GM12874 (cell line): ENCODE measurements around the gene MAPK14.

Source experiments
- CTCF ChIP-seq: IDR thresholded peaks from 2 replicates; pipeline ENCODE4 v1.5.1; 2011; ENCODE audit warnings: low read depth, mild to moderate bottlenecking, control low read depth, low read length, moderate library complexity; ENCODE audit not compliant: insufficient read depth

The MAPK14 gene

DNA sequence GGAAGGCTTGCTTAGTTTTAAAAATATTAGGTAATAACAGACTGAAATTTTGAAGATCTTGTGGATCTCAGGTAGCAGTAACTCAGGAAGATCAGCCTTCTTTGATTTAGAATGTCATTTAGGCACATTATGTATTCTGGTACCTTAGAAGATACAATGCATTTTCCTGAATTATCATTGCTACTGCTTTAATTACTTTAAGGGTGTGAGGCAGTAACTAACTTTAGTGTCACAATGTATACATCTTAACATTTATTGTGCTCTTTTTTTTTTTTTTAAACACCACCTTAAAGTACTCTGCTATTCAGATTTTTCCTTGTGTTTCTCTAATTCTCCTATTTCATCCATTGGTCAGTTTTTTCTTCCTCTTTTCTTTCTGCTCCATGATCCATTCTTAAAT is 13.3 kb downstream of the MAPK14 start:
- TF ChIP-seq CTCF: no peak

DNA sequence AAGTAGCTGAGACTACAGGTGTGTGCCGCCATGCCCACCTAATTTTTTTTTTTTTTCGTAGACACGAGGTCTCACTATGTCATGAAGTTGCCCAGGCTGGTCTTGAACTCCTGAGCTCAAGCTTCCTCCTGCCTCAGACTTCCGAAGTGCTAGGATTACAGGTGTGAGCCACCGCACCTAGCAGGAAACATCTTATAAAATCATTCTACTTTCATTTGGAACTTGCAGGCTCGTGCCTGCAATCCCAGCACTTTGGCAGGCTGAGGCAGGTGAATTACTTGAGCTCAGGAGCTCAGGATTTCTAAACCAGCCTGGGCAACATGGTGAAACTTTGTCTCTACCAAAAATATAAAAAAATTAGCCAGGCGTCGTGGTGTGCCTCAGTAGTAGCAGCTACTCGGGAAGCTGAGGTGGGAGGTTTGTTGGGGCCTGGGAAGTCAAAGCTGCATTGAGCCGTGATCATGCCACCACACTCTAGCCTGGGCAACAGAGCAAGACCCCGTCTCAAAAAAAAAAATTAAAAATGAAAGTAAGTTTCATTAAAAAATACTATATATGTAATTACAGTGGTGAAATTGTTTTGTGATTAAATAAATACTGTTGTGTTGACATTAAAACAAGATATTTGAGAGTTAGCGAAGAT is 15.1 kb downstream of the MAPK14 start:
- TF ChIP-seq CTCF: no peak

DNA sequence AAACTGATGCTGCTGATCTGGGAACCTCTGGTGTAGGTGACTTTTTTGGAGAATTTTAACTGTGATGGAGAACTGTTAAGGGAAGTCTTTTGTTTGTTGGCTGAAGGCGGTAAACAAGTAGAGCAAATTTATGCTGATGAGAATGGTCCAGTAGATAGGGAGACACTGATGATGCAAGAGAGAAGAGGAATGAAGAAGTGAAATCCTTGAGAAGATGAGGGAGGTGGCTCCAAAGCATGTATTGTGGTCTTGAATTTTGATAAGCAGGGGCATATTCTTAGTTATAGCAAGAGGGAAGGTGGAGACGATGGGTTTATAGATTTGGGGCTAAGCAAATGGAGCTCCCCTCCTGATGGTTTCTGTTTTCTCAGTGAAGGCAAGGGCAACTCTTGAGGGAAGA is 22.0 kb downstream of the MAPK14 start:
- TF ChIP-seq CTCF: no peak

DNA sequence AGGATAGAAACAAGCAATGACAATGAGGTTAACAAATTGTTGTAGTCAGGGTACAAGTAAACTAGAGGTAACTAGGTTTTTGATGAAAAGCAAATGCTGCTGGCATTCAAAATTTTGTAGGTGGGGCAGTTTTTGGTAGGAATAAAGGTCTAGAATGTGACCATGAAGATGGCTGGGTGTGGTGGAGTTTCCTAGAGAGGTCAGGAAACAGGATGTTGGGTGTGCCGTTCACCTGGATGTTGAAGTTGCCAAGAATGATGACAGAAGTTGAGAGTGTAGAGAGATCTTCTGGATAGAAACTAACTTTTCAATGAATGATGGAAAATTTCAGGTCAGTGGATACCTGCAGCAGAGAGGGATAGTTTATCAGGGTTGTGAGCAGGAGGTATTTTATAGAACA is 22.7 kb downstream of the MAPK14 start:
- no peak for TF ChIP-seq CTCF

DNA sequence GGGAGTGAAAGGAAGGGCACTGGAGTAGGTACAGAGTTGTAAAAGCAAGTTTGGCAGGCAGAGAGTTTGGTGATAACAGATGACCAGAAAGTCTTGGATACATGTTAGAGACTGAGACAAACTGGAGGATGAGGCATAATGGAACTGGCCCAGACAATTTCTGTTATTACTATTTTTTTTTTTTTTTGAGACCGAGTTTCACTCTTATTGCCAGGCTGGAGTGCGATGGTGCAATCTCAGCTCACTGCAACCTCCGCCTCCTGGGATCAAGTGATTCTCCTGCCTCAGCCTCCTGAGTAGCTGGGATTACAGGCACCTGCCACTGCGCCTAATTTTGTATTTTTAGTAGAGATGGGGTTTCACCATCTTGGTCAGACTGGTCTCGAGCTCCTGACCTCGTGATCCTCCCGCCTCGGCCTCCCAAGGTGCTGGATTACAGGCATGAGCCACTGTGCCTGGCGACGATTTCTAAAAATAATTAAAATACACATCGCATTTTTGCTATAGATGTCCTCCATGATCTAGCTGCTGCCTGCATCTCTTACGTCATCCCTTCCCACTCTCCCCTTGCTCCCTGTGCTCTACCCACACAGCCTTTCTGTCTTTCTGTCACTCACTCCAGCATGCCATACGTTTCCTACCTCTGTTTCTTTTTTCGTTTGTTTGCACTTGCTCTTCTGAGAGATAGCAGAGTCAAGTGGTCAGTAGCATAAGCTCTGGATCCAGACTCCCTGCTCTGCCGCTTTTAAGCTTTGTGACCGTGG is 23.5 kb downstream of the MAPK14 start:
- TF ChIP-seq CTCF: no peak

GRCh38 chr6:36052097-36052496 is 24.5 kb downstream of the MAPK14 start:
- TF ChIP-seq CTCF: no peak

GRCh38 chr6:36053878-36054277 is 26.3 kb downstream of the MAPK14 start:
- no peak for TF ChIP-seq CTCF
